Measurements from ENCODE around the gene MAD1L1. TPM values are rescaled to one million over a fixed set of nuclear protein-coding genes. Genes with fewer than 3 reads are reported as not detected.

The MAD1L1 gene
- total and polyA plus RNA-seq, 2 donors (not counting 3 experiments of a cell fraction or from before 2014, with no cell fraction given) = 34.1 to 42.3 TPM

DNA sequence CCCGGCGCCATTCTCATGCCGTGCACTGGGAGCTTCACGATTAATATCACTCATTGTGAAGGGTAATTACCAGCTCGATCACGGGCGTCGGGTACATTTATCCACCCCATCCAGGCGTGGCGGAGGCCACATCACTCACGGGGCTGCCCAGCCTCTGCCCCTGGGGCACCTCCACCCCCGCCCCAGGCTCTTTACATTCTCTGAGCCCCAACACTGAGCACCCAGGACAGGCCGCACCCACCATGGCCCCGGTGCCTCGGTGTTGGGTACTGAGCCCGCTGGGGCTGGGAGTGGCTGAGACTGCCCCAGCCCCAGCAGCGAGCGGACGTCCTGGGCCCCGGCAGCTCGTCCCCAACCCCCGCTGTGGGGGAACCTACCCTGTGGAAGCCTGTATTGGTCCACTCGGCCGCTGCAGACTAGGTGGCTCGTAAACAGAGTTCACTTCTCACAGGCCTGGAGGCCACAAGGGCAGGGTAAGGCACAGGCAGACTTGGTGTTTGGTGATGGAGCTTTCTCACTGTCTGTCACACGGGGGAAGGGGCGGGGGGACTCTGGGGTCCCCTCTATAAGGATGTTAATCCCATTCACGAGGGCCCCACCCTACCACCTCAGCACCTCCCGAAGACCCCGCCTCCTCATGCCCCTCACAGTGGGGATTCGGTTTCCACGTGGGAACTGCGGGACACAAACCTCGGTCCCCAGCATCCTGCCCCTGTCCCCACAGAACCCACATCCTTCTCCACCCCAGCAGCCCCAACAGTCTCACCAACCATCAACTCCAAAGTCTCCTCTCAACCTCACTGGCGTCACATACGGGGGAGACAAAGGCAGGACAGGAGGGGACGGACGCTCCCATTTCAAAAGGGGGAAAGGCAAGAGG, 378.5 kb downstream of the MAD1L1 start:
- ChIA-PET POLR2A (no interaction called here), CTCF (no interaction called here)
- TF ChIP-seq, protein P1, sequence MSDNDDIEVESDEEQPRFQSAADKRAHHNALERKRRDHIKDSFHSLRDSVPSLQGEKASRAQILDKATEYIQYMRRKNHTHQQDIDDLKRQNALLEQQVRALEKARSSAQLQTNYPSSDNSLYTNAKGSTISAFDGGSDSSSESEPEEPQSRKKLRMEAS (IDR thresholded peaks at IDR 0.05; ENCODE audit: insufficient read depth, insufficient read length) = no peak
- TF ChIP-seq CTCF (IDR thresholded peaks at IDR 0.05; ENCODE audit: extremely low read depth in 1 of 2, insufficient read depth in 1 of 2, low read depth in 1 of 2, low read length in 2 of 2) = no peak
- no peak for TF ChIP-seq FOS (IDR thresholded peaks at IDR 0.05; ENCODE audit: borderline replicate concordance, insufficient read depth, low read length)
- TF ChIP-seq JUN (IDR thresholded peaks at IDR 0.05; ENCODE audit: borderline replicate concordance, insufficient read depth, insufficient read length, low read depth) = no peak
- no peak for TF ChIP-seq MYC (IDR thresholded peaks at IDR 0.05; ENCODE audit: low read depth, low read length)
- no peak for TF ChIP-seq POLR2AphosphoS5 (IDR thresholded peaks at IDR 0.05; ENCODE audit: insufficient read depth, low read depth, low read length)
- TF ChIP-seq GATA2 (IDR thresholded peaks at IDR 0.05; ENCODE audit: insufficient read depth, insufficient read length, low read depth, low read length) = no peak
- TF ChIP-seq POLR2A (IDR thresholded peaks at IDR 0.05; ENCODE audit: low read depth, low read length) = no peak
- TF ChIP-seq EZH2 (IDR thresholded peaks at IDR 0.05; ENCODE audit: borderline replicate concordance, low read depth, low read length, severe bottlenecking) = no peak
- Histone ChIP-seq H3K36me3 (ENCODE audit: control insufficient read depth in 2 of 2, extremely low read depth in 1 of 2, insufficient read depth in 2 of 2, low read length in 2 of 2) (no peaks in the 10 kb centered on the region), H3K79me2 (ENCODE audit: control insufficient read depth, insufficient read depth, low read length) (no peaks in the 10 kb centered on the region), H3K27ac (ENCODE audit: insufficient read depth, low read depth, low read length) (no peak overlapping the region), H3K27me3 (ENCODE audit: control insufficient read depth in 2 of 2, insufficient read depth in 2 of 2, low read length in 2 of 2) (no peaks in the 10 kb centered on the region), H3K9me1 (replicated peaks; ENCODE audit: control insufficient read depth, extremely low read depth, insufficient read depth, low read length) (no peaks in the 10 kb centered on the region), H3K9ac (replicated peaks; ENCODE audit: extremely low read depth, insufficient read depth, low read length) (no peak overlapping the region), H3K9me3 (replicated peaks; ENCODE audit: control insufficient read depth, insufficient read depth, low read length) (no peaks in the 10 kb centered on the region), H2AFZ (ENCODE audit: low read depth, low read length) (no peak overlapping the region), H3K4me1 (ENCODE audit: control insufficient read depth, extremely low read depth, insufficient read depth, low read length) (no peaks in the 10 kb centered on the region), H4K20me1 (replicated peaks; ENCODE audit: control insufficient read depth, extremely low read depth, insufficient read depth, low read length) (no peaks in the 10 kb centered on the region), H3K4me3 (replicated peaks in 1 of 3; ENCODE audit: insufficient read depth in 1 of 3, low read depth in 1 of 3, low read length in 3 of 3) (no peak overlapping the region), H3K4me2 (ENCODE audit: insufficient read depth, low read length) (no peak overlapping the region)
- BruUV-seq (replicated peaks) = no TSS peak
- FAIRE-seq = no peak
- intact Hi-C loops (cut with micrococcal nuclease) (no loop called here), dilution Hi-C loops (cut with MboI; ENCODE audit: extremely low pct_ligation_motif_present, low sequenced_read_pairs) (no loop called here)
- DNase-seq (ENCODE audit: low read depth, low spot score) = no peak
